GM10266 (cell line): ENCODE data around the gene SIX4.

ENCODE experiments used
- DNase-seq: peaks from one replicate; pipeline ENCODE4 v3.0.0; 2012; ENCODE audit errors: extremely low spot score
- CTCF ChIP-seq: IDR thresholded peaks from 2 replicates; pipeline ENCODE4 v1.5.1; 2012; ENCODE audit warnings: mild to moderate bottlenecking, low read depth; ENCODE audit not compliant: control insufficient read depth, insufficient read depth; ENCODE audit errors: missing control alignments

SIX4 gene

DNA sequence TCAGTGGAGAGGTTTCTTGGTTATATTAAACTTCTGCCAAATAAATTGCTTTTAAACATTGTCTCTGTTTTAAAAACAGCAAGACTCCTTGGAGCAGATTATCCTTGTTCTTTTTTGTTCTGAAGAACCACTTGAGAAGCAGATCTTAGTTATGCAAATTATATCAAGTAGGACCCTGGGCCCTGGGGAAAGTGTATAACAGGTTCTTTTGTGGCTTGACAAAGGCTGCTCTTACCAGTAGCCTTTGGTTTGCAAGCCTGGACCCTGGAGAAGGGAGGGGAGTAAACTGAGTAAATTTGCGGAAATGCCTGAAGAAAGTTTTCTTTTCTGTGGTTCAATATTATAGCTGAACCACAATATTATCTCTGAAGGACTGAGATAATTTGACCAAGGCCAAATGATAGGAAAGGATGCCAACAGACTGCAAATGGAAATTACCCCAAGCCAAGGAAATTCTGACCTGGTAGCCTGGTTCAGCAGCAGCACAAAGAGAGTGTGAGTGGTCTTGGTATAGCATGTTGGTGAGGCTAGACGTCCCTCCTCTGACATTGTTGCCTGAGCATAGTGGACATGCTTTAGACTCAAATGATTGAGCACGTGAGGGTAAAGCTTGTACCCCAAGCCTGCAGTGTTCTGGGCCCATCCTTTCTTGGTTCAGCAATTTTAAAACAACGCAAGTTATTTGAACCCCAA lies 44.4 kb downstream of the SIX4 start:
- no peak for TF ChIP-seq CTCF
- DNase-seq, result no peak

DNA sequence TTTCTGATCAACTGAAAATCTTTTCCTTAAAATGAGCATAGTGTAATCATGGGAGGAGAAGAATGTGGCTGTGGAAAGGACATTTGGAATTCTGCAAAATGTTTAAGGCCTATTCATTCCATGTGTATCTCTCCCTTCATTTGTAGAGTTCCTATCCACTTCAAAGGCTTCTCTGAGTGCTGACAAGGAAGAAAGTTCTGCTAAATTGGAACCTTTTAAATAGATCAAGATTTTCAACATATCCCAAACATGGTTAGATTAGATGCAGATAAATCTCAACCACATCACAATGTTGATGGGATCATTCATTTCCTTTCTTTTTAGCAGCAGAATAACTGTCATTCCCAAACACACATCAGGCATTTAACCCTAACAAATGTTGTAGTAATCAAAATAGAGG lies 46.5 kb downstream of the SIX4 start:
- no peak for TF ChIP-seq CTCF
- DNase-seq, result no peak

DNA sequence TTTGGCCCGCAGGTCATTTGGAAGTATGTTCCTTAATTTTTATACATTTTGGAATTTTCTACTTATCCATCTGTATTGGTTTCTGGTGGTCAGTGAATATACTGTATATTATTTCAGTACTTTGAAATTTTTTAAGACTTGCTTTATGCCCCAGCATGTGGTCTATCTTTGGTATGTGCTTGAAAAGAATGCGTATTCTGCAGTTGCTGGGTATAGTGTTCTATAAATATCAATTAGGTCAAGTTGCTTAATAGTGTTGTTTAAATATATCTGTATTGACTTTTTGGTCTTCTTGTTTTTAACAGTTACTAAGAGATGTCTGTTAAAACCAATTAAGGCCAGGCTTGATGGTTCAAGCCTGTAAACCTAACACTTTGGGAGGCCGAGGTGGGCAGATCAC lies 53.2 kb downstream of the SIX4 start:
- DNase-seq, result no peak

DNA sequence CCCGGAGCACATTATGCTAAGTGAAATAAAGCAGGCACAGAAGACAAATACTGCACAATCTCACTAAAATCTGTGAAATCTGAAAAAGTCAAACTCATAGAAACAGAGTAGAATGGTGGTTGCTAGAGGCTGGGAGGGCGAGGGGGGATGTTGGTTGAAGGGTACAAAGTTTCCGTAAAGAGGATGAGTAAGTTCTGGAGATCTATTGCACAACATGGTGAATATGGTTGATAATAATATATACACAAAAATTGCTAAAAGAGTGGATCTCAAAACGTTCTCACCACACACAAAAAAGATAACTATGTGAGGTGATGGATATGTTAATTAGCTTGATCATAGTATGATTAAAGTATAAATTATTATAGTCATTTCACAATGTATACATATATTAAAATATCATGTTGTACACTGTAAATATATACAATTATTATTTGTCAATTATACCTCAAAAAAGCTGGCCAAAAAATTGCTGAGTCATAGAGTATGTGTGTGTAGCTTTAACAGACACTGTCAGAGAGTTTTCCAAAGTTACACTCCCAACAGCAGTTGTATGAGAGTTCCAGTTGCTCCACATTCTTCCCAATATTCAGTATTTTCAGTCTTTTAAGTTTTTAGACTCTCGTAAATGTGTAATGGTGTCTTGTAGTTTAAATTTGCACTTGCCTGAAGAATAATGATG lies 55.6 kb downstream of the SIX4 start:
- no peak for DNase-seq
- TF ChIP-seq CTCF, result no peak

More for the DNA sequence above, 53.2 kb downstream of the SIX4 start:
- no peak for TF ChIP-seq CTCF

GRCh38 chr14:60665177-60665550 lies 59.0 kb downstream of the SIX4 start:
- DNase-seq, result no peak
- no peak for TF ChIP-seq CTCF

- TF ChIP-seq CTCF, result no peak
- no peak for DNase-seq
These were observed 61.2 kb downstream of the SIX4 start for GRCh38 chr14:60662982-60663381.

- TF ChIP-seq CTCF, result no peak
- DNase-seq, result no peak
These were observed 62.4 kb downstream of the SIX4 start for GRCh38 chr14:60661721-60662120.
